ENCODE data around the gene SHISA9.

SHISA9 gene

DNA sequence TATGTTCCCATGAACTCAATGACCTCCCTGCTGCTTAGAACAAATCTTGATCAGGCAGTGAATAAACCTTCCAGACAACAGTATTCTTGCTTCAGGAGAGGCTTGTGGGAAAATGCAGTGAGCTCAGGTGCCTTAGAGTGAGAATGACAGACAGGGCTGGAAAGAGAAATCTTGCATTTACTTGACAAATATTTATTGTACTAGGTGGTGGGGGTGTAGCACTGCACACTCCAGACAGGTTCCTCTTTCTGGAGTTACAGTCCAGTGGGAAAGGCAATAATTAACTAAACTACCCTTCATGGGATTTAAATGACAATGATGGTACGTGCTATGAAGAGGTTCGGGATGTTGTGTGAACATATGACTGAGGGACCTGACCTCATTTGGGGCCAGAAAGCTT is 182.9 kb downstream of the SHISA9 start:
- Histone ChIP-seq H3K36me3 (ENCODE audit: control insufficient read depth, insufficient read depth, low read length) (no peaks in the 10 kb centered on the region), H3K4me3 (replicated peaks; ENCODE audit: low read depth, low read length) (no peak overlapping the region), H3K27me3 (replicated peaks; ENCODE audit: control insufficient read depth, insufficient read depth, low read length) (no peaks in the 10 kb centered on the region; the same call in 1 of the 2 replicates)
- TF ChIP-seq, protein P1, sequence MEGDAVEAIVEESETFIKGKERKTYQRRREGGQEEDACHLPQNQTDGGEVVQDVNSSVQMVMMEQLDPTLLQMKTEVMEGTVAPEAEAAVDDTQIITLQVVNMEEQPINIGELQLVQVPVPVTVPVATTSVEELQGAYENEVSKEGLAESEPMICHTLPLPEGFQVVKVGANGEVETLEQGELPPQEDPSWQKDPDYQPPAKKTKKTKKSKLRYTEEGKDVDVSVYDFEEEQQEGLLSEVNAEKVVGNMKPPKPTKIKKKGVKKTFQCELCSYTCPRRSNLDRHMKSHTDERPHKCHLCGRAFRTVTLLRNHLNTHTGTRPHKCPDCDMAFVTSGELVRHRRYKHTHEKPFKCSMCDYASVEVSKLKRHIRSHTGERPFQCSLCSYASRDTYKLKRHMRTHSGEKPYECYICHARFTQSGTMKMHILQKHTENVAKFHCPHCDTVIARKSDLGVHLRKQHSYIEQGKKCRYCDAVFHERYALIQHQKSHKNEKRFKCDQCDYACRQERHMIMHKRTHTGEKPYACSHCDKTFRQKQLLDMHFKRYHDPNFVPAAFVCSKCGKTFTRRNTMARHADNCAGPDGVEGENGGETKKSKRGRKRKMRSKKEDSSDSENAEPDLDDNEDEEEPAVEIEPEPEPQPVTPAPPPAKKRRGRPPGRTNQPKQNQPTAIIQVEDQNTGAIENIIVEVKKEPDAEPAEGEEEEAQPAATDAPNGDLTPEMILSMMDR (IDR thresholded peaks at IDR 0.05; ENCODE audit: insufficient read depth, low read length, poor library complexity, severe bottlenecking): no peak
- DNase-seq (ENCODE audit: extremely low read depth, insufficient read length): no peak

- Histone ChIP-seq H3K36me3 (ENCODE audit: control insufficient read depth, insufficient read depth, low read length) (no peaks in the 10 kb centered on the region), H3K4me3 (replicated peaks; ENCODE audit: low read depth, low read length) (no peak overlapping the region), H3K27me3 (replicated peaks; ENCODE audit: control insufficient read depth, insufficient read depth, low read length) (no peaks in the 10 kb centered on the region)
- no peak for DNase-seq (ENCODE audit: extremely low read depth, insufficient read length)
- TF ChIP-seq, protein P1 (IDR thresholded peaks at IDR 0.05; ENCODE audit: insufficient read depth, low read length, poor library complexity, severe bottlenecking): no peak
Measured at GRCh38 chr16:13093661-13094060, 192.3 kb downstream of the SHISA9 start.

GRCh38 chr16:13095061-13095460 is 193.7 kb downstream of the SHISA9 start:
- H3K36me3 ChIP-seq (ENCODE audit: control insufficient read depth, insufficient read depth, low read length): no peaks in the 10 kb centered on the region
- TF ChIP-seq, protein P1 (IDR thresholded peaks at IDR 0.05; ENCODE audit: insufficient read depth, low read length, poor library complexity, severe bottlenecking): no peak
- no peak for DNase-seq (ENCODE audit: extremely low read depth, insufficient read length)
- H3K27me3 ChIP-seq (replicated peaks; ENCODE audit: control insufficient read depth, insufficient read depth, low read length): no peaks in the 10 kb centered on the region
- H3K4me3 ChIP-seq (replicated peaks; ENCODE audit: low read depth, low read length): no peak overlapping the region

GRCh38 chr16:13098536-13098935 is 197.1 kb downstream of the SHISA9 start:
- no peaks in the 10 kb centered on the region for H3K36me3 ChIP-seq (ENCODE audit: control insufficient read depth, insufficient read depth, low read length)
- no peak overlapping the region for H3K4me3 ChIP-seq (replicated peaks; ENCODE audit: low read depth, low read length)
- no peaks in the 10 kb centered on the region for H3K27me3 ChIP-seq (replicated peaks; ENCODE audit: control insufficient read depth, insufficient read depth, low read length)
- TF ChIP-seq, protein P1 (IDR thresholded peaks at IDR 0.05; ENCODE audit: insufficient read depth, low read length, poor library complexity, severe bottlenecking): no peak
- peak; percentile 20 for DNase-seq (ENCODE audit: extremely low read depth, insufficient read length)

DNA sequence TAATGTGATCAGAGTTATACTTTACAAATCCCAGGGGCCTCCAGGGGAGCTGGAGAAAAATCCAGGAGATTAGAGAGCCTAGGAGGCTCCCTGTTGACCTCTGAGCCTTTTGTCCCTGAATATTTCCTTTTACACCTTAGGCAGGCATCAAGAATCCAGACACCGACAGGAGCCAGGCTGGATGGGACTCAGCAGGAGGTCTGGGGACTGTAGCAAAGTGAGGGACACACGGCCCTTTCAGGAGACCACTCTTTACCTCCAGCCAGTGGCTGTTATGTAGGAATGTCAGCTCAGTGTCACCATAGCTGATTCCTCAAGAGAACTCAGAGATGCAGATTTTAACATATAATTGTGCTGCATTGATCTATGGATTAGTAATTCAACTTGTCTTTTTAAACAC is 198.4 kb downstream of the SHISA9 start:
- TF ChIP-seq, protein P1 (IDR thresholded peaks at IDR 0.05; ENCODE audit: insufficient read depth, low read length, poor library complexity, severe bottlenecking): no peak
- Histone ChIP-seq H3K36me3 (ENCODE audit: control insufficient read depth, insufficient read depth, low read length) (no peaks in the 10 kb centered on the region), H3K4me3 (replicated peaks; ENCODE audit: low read depth, low read length) (no peak overlapping the region), H3K27me3 (replicated peaks; ENCODE audit: control insufficient read depth, insufficient read depth, low read length) (no peaks in the 10 kb centered on the region)
- DNase-seq (ENCODE audit: extremely low read depth, insufficient read length): no peak

GRCh38 chr16:13100970-13101369 is 199.6 kb downstream of the SHISA9 start:
- no peak for DNase-seq (ENCODE audit: extremely low read depth, insufficient read length)
- TF ChIP-seq, protein P1 (IDR thresholded peaks at IDR 0.05; ENCODE audit: insufficient read depth, low read length, poor library complexity, severe bottlenecking): no peak

More at GRCh38 chr16:13100970-13101369, 199.6 kb downstream of the SHISA9 start:
- H3K4me3 ChIP-seq (replicated peaks; ENCODE audit: low read depth, low read length): no peak overlapping the region
- no peaks in the 10 kb centered on the region for H3K36me3 ChIP-seq (ENCODE audit: control insufficient read depth, insufficient read depth, low read length)
- H3K27me3 ChIP-seq (replicated peaks; ENCODE audit: control insufficient read depth, insufficient read depth, low read length): no peaks in the 10 kb centered on the region

Data from GM06990 (cell line).